Muscle layer of colon (tissue), 2 donors: ENCODE results near the gene PLA2G4E.

Experiments used
- H3K27ac ChIP-seq: one replicate; pipeline ENCODE4 v1.7.0; 2013; ENCODE audit warnings: low read depth, mild to moderate bottlenecking, low read length, moderate library complexity
- H3K27me3 ChIP-seq, 2 donors: one replicate each; pipeline ENCODE4 v1.7.0; 2013; ENCODE audit warnings: low read length in 2 of 2, mild to moderate bottlenecking in 2 of 2; ENCODE audit not compliant: insufficient read depth in 2 of 2, control insufficient read depth in 1 of 2
- H3K36me3 ChIP-seq: one replicate; pipeline ENCODE4 v1.7.0; 2013; ENCODE audit warnings: mild to moderate bottlenecking, low read length; ENCODE audit not compliant: insufficient read depth
- H3K4me1 ChIP-seq: one replicate; pipeline ENCODE4 v1.7.0; 2013; ENCODE audit warnings: mild to moderate bottlenecking, low read length; ENCODE audit not compliant: insufficient read depth
- H3K4me3 ChIP-seq, 2 donors: one replicate each; pipeline ENCODE4 v1.7.0; 2013; ENCODE audit warnings: low read length in 2 of 2, low read depth in 1 of 2, mild to moderate bottlenecking in 1 of 2, moderate library complexity in 1 of 2
- H3K9ac ChIP-seq: one replicate; pipeline ENCODE4 v1.7.0; 2013; ENCODE audit warnings: low read length
- H3K9me3 ChIP-seq: one replicate; pipeline ENCODE4 v1.7.0; 2013; ENCODE audit warnings: mild to moderate bottlenecking, low read length
- donor health status: abdominal sarcoma.
- donor health status: Adenocarcinoma of cecum.

Gene PLA2G4E

DNA sequence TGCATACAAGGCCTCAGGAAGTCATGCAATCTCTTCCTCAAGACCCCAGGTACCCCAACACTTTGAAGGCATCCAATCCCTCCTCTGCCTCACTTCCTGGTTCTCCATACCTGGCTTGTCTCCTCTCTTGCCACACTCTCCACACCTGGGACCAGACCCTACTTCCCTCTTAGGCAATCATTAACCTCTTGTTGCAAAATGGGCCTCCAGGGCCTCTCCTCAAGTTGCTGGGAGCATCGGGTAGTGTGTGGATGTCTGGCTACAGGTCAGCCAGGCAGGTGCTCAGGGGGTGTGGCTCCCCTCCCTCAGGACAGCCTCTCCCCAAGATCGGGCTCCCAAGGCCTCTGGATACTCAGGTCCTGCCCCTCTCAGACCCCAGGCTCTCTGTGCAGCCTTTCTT lies 8.6 kb downstream of the PLA2G4E start:
- Histone ChIP-seq H3K9me3 (no peaks in the 10 kb centered on the region), H3K4me1 (no peaks in the 10 kb centered on the region), H3K27me3 (no peaks in the 10 kb centered on the region), H3K36me3 (no peaks in the 10 kb centered on the region), H3K27ac (no peak overlapping the region), H3K9ac (no peak overlapping the region), H3K4me3 (no peak overlapping the region)

DNA sequence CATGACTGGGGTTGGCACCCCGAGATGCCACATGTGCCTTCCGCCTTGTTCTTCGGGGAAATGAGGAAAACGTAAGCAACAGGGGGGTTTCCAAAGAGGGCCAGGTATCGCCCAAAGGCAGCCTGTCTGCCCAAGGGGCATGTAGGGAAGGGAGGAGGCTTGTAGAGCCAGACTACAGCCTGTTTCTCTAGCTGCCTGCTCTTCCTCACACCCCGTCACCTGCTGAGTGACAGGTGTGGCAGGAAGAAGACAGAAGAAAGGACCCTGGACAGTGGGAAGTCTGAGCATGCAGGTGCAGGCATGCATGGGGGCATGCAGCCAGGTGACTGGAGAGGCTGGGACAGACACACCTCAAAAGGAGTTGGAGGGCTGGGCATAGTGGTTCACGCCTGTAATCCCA lies 9.8 kb downstream of the PLA2G4E start:
- Histone ChIP-seq H3K9ac (no peak overlapping the region), H3K9me3 (no peaks in the 10 kb centered on the region), H3K4me3 (no peak overlapping the region), H3K27me3 (no peaks in the 10 kb centered on the region), H3K4me1 (no peaks in the 10 kb centered on the region), H3K36me3 (no peaks in the 10 kb centered on the region), H3K27ac (no peak overlapping the region)

DNA sequence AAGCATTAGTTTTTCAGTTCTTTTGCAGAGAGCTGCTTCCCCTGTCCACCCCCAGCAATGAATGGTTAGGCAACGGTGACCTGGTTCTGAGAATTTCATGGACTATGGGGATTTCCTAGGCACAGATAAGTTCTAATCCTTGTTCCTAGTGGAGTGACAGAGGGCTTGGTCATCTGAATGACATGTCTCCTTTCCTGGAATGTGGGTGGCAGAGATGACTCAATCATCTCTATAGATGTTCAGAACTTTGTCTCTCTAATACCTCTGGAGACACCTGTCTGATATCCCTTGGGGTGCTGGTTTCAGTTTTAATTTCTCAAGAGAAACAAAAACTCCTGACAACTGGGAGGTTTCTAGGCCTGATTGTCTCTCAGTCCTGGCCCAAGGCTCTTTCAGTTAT lies 10.4 kb downstream of the PLA2G4E start:
- Histone ChIP-seq H3K9ac (no peak overlapping the region), H3K4me1 (no peaks in the 10 kb centered on the region), H3K27me3 (no peaks in the 10 kb centered on the region), H3K4me3 (no peak overlapping the region), H3K9me3 (no peaks in the 10 kb centered on the region), H3K36me3 (no peaks in the 10 kb centered on the region), H3K27ac (no peak overlapping the region)

DNA sequence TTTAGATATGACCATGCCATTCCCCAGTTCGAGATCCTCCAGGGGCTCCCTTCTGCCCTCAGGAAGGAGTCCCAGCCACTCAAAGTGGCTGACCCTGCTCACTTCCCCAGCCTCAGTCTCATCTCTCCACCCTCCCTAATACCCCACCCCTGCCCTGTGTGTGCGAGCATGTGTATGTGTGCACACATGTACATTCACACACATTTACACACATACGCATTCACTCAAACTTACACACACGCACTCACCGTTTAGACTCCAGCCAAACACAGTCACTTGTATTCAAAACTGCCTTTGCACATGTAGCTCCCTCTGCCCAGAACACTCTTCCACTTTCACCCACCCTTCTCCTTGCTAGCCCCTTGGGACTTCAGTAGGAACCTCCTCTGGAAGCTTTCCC lies 11.4 kb downstream of the PLA2G4E start:
- H3K9ac ChIP-seq, result no peak overlapping the region

DNA sequence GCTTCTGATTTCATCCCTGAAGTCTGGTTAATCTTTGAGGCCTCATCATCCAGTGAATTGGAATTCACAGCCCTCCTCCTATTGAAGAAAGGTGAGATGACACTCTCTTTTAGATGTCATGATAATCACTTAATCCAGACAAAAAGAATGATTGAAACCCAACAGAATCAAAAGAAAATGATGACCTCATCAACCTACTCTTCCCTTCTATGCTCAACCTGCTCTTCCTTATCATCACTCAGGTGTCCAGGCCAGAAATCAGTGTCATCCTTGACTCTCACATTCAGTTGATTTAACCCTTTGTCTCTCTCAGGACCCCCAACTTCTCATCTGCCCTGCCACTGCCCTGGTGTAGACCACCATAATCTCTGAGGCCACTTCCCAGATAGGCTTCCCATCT lies 11.8 kb downstream of the PLA2G4E start:
- no peaks in the 10 kb centered on the region for H3K4me1 ChIP-seq
- no peaks in the 10 kb centered on the region for H3K9me3 ChIP-seq
- H3K36me3 ChIP-seq, result no peaks in the 10 kb centered on the region
- H3K4me3 ChIP-seq, result no peak overlapping the region
- H3K27ac ChIP-seq, result no peak overlapping the region
- H3K9ac ChIP-seq, result no peak overlapping the region
- H3K27me3 ChIP-seq, result no peaks in the 10 kb centered on the region

More for the DNA sequence above, 11.4 kb downstream of the PLA2G4E start:
- H3K36me3 ChIP-seq, result no peaks in the 10 kb centered on the region
- no peak overlapping the region for H3K4me3 ChIP-seq
- H3K9me3 ChIP-seq, result no peaks in the 10 kb centered on the region
- H3K27ac ChIP-seq, result no peak overlapping the region
- no peaks in the 10 kb centered on the region for H3K4me1 ChIP-seq
- no peaks in the 10 kb centered on the region for H3K27me3 ChIP-seq

DNA sequence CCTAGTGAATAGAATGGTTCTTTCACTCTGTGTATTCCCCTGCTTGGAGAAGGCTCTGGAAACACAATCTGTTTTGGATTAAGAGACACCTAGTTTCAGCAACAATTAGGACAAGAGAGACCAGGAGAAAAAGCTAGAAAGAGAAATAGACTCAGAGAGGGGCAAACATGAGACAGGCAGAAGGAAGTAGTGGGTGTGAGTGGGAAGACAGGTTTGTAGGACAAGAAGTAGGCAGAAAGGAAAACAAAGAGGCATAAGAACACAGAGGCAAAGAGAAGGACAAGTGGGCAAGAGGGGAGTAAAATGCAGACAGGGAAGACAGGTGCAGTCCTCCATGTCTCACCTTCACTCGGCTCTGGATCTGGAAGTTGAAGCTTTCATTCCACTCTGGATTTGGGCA lies 13.5 kb downstream of the PLA2G4E start:
- Histone ChIP-seq H3K9ac (no peak overlapping the region), H3K27ac (no peak overlapping the region), H3K27me3 (no peaks in the 10 kb centered on the region), H3K4me3 (no peak overlapping the region), H3K36me3 (no peaks in the 10 kb centered on the region), H3K4me1 (no peaks in the 10 kb centered on the region), H3K9me3 (no peaks in the 10 kb centered on the region)

DNA sequence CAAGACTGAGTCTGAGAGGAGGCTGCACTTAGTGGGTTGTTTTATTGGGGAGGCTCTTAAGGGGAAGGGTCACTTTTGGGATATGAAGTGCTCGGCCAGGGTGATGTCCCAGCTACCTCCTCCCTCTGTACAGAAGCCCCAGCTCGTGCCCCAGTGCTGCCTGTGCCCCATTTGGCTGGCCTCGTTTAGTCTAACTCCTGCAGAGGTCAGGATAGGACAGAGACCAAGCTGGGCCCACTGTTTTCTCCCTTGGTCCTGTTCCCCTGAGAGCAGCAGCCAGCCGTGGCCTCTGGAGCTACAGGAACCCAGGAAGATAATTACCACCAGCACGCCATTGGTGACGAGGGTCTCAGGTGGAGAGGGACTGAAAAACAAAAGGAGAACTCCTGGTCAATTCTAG lies 18.5 kb downstream of the PLA2G4E start:
- no peak overlapping the region for H3K4me3 ChIP-seq

DNA sequence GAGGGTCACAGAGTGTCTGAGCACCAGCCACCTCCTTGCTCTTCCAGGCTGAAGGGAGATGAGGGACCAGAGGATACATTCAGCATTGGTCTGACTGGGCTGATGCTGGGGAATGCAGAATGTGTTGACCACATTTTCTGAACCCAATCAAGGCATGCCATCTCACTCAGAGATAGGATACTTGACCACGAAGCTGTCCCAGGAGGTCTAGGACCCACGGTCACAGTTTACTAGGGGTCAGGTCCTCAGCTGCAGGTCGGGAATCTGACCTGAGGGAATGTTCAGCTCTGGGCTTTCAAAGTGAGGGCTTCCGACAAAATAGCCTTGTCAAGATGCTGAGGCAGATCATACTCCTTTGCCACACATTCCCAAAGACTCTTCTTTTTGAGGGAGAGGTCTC lies 19.6 kb downstream of the PLA2G4E start:
- Histone ChIP-seq H3K9me3 (no peaks in the 10 kb centered on the region), H3K36me3 (no peaks in the 10 kb centered on the region), H3K4me1 (no peaks in the 10 kb centered on the region), H3K4me3 (no peak overlapping the region), H3K27me3 (no peaks in the 10 kb centered on the region), H3K27ac (no peak overlapping the region), H3K9ac (no peak overlapping the region)

More for the DNA sequence above, 18.5 kb downstream of the PLA2G4E start:
- Histone ChIP-seq H3K27me3 (no peaks in the 10 kb centered on the region), H3K27ac (no peak overlapping the region), H3K9ac (no peak overlapping the region), H3K36me3 (no peaks in the 10 kb centered on the region), H3K9me3 (no peaks in the 10 kb centered on the region), H3K4me1 (no peaks in the 10 kb centered on the region)

DNA sequence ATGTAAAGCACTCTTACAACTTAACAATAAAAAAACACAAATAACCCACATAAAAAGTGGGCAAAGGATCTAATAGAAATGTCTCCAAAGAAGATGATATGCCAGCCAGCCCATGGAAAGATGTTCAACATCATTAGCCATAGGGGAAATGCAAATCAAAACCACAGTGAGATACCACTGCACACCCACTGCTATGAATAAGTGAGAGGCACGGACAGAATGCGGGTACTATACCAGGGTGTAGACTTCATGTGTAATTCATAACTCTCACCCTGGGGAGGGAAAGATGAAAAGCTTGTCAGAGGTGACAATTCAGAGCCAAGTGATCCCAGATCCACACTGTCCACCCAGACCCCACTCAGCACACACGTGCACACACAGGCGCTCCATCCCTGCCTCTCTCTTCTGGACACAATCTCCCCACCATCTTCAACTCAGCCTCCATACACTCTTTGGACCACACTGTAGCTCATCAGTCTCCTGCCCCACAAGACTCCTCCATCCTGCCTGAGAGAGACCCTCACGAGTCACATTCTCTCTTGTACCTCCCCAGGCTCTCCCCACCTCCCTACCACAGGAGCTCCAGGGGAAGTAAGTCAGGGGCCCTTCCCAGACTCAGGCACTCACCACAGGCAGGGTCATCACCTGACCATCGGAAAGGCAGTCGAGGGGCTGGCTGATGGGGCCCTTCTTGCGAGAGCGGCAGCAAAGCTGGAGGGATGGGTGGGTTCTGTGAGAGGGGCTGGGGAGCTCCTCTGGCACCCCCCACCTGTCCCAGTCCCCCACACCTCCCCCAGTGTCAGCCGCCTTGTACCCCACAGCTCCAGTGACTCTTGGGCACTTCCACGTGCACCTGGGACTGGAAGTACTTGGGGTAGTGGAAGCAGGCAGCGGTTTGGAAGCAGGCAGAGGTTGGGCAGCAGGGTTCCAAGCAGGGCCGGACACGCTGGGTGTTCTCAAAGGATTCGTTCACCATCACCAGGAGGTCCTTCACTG lies 21.3 kb downstream of the PLA2G4E start:
- Histone ChIP-seq H3K27ac (no peak overlapping the region), H3K4me1 (no peaks in the 10 kb centered on the region), H3K27me3 (no peaks in the 10 kb centered on the region), H3K4me3 (no peak overlapping the region), H3K9me3 (no peaks in the 10 kb centered on the region), H3K36me3 (no peaks in the 10 kb centered on the region), H3K9ac (no peak overlapping the region)

DNA sequence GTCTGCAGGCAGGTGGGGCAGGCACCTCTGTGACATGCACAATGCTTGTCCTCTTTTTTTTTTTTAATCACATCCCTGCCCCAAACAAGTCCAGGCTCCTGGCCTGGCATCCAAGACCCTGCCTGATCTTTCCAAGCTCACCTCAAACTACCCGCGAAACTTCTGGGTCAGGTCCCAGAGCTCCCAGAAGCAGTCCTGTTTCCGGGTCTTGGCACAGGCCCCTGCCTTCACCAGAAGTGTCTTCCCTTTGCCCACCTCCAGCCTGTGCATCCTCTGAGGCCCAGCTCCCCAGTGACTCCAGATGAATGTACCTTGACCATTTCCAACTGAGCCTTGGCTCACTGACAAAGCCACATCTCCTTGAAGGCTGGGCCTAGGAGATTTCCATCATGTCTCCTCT lies 23.0 kb downstream of the PLA2G4E start:
- Histone ChIP-seq H3K4me1 (no peaks in the 10 kb centered on the region), H3K4me3 (no peak overlapping the region), H3K27me3 (no peaks in the 10 kb centered on the region), H3K9ac (no peak overlapping the region), H3K9me3 (no peaks in the 10 kb centered on the region), H3K36me3 (no peaks in the 10 kb centered on the region), H3K27ac (no peak overlapping the region)

DNA sequence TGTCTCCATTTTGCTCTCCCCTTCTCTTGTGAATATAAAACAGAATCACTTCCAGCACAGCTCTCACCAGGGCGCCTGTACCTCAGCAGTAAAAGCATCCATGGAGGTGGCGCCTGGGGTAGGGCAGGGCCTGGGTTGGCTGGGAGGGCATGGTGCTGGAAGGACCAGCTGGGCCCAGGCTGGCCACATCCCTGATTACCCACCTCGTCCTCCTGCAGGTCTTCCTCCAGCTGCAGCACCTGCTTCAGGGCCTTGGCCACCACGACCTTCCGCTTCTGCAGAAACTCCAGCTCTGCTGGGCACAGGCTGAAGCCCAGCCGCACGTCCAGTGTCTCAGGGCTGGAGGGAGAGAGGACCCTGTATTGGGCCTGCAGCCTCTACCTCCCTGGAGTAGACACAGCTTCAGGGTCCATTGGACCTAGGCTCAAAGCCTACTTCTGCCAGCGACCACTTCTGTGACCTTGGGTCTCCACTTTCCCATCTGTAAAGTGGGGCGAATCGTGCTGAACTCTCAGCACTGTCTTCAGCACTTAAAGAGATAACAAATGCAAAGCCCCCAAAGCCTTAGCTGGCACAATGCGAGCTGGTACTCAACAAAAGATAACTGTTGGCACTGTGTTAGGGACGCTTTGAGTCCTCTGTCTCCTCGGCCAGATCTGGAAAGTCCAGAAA lies 23.8 kb downstream of the PLA2G4E start:
- no peaks in the 10 kb centered on the region for H3K4me1 ChIP-seq
- no peak overlapping the region for H3K9ac ChIP-seq
- no peak overlapping the region for H3K4me3 ChIP-seq
- H3K36me3 ChIP-seq, result no peaks in the 10 kb centered on the region
- no peak overlapping the region for H3K27ac ChIP-seq
- no peaks in the 10 kb centered on the region for H3K27me3 ChIP-seq
- no peaks in the 10 kb centered on the region for H3K9me3 ChIP-seq
